ENCODE measurements around the gene MFAP4.

DNA sequence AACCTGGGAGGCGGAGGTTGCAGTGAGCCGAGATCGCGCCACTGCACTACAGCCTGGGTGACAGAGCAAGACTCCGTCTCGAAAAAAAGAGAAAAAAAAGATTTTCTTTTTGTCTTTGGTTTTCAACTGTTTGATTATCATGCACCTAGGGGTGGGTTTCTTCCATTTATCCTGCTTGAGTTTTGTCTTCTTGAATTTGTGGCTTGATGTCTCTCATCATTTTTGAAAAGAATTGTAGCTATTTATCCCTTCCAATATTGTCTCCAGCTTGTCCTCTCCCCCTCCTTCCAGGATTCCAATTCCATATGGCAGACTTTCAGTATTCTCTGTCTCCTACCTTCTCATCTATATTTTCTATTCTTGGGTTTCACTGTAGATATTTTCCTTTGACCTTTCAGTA is 32.2 kb downstream of the MFAP4 start:
- TF ChIP-seq, protein P1, sequence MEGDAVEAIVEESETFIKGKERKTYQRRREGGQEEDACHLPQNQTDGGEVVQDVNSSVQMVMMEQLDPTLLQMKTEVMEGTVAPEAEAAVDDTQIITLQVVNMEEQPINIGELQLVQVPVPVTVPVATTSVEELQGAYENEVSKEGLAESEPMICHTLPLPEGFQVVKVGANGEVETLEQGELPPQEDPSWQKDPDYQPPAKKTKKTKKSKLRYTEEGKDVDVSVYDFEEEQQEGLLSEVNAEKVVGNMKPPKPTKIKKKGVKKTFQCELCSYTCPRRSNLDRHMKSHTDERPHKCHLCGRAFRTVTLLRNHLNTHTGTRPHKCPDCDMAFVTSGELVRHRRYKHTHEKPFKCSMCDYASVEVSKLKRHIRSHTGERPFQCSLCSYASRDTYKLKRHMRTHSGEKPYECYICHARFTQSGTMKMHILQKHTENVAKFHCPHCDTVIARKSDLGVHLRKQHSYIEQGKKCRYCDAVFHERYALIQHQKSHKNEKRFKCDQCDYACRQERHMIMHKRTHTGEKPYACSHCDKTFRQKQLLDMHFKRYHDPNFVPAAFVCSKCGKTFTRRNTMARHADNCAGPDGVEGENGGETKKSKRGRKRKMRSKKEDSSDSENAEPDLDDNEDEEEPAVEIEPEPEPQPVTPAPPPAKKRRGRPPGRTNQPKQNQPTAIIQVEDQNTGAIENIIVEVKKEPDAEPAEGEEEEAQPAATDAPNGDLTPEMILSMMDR (conservative IDR thresholded peaks at IDR 0.05 in 1 of 2, IDR thresholded peaks at IDR 0.05 in 1 of 2; ENCODE audit: extremely low read depth in 1 of 2, insufficient read depth in 1 of 2, low read depth in 1 of 2, low read length in 2 of 2), result no peak
- no peak for TF ChIP-seq EZH2 (IDR thresholded peaks at IDR 0.05; ENCODE audit: borderline replicate concordance, low read length)
